SK-N-SH treated with all-trans-retinoic acid at 6 μM for 48 hours (cell line): ENCODE results near the gene C1orf159.

ENCODE experiments used
- ATAC-seq: fragments of 200-7000 bp; cut with Tn5 transposase; 3 replicates; pipeline ENCODE4 v1.9.1; 2020; ENCODE audit warnings: mild to moderate bottlenecking, moderate library complexity
- BACH2 ChIP-seq: fragments of 250-450 bp; sonication (Bioruptor Pico); IDR thresholded peaks from 2 replicates; pipeline ENCODE4 v1.9.0; 2021; ENCODE audit warnings: mild to moderate bottlenecking, borderline replicate concordance
- ESRRG ChIP-seq: fragments of 250-450 bp; sonication (Bioruptor Pico); IDR thresholded peaks from 2 replicates; pipeline ENCODE4 v1.6.1; 2021; ENCODE audit warnings: mild to moderate bottlenecking
- GLIS3 ChIP-seq: fragments of 250-450 bp; sonication (Bioruptor Pico); IDR thresholded peaks from 2 replicates; pipeline ENCODE4 v1.5.0; 2020; ENCODE audit warnings: mild to moderate bottlenecking, moderate library complexity
- ISL1 ChIP-seq: fragments of 250-450 bp; sonication (Bioruptor Pico); IDR thresholded peaks from 2 replicates; pipeline ENCODE4 v2.1.2; 2022; ENCODE audit warnings: mild to moderate bottlenecking, moderate library complexity
- OSR1 ChIP-seq: fragments of 250-450 bp; sonication (Bioruptor Pico); IDR thresholded peaks from 2 replicates; pipeline ENCODE4 v1.8.0; 2022; ENCODE audit warnings: moderate library complexity, mild to moderate bottlenecking, inconsistent platforms
- PPARA ChIP-seq: fragments of 250-450 bp; sonication (Bioruptor Pico); IDR thresholded peaks from 2 replicates; pipeline ENCODE4 v1.5.0; 2020; ENCODE audit warnings: mild to moderate bottlenecking, borderline replicate concordance
- SNAI2 ChIP-seq: fragments of 250-450 bp; sonication (Bioruptor Pico); IDR thresholded peaks from 2 replicates; pipeline ENCODE4 v1.5.0; 2020; ENCODE audit warnings: mild to moderate bottlenecking, moderate library complexity
- TCF4 ChIP-seq: fragments of 250-450 bp; sonication (Bioruptor Pico); IDR thresholded peaks from 2 replicates; pipeline ENCODE4 v1.8.0; 2021; ENCODE audit warnings: mild to moderate bottlenecking, moderate library complexity, borderline replicate concordance
- TOX ChIP-seq: fragments of 250-450 bp; sonication (Bioruptor Pico); IDR thresholded peaks from 2 replicates; pipeline ENCODE4 v1.8.0; 2021; ENCODE audit warnings: mild to moderate bottlenecking, moderate library complexity, borderline replicate concordance
- ZC3H10 ChIP-seq: fragments of 250-450 bp; sonication (Bioruptor Pico); IDR thresholded peaks from 2 replicates; pipeline ENCODE4 v1.5.1; 2021; ENCODE audit warnings: mild to moderate bottlenecking, moderate library complexity
- ZFP3 ChIP-seq: fragments of 250-450 bp; sonication (Bioruptor Pico); IDR thresholded peaks from 2 replicates; pipeline ENCODE4 v1.5.0; 2020; ENCODE audit warnings: mild to moderate bottlenecking, moderate library complexity
- ZFP30 ChIP-seq: fragments of 450-650 bp; formaldehyde crosslinking; IDR thresholded peaks from 2 replicates; pipeline ENCODE4 v1.5.0; 2022; ENCODE audit warnings: mild to moderate bottlenecking, moderate library complexity
- ZNF565 ChIP-seq: fragments of 450-650 bp; formaldehyde crosslinking; conservative IDR thresholded peaks from 2 replicates; pipeline ENCODE4 v1.5.0; 2020; ENCODE audit warnings: low read depth, mild to moderate bottlenecking, moderate library complexity
- ZNF70 ChIP-seq: fragments of 450-650 bp; formaldehyde crosslinking; IDR thresholded peaks from 2 replicates; pipeline ENCODE4 v1.5.0; 2020; ENCODE audit warnings: mild to moderate bottlenecking, moderate library complexity
- ZNF8 ChIP-seq: fragments of 450-650 bp; formaldehyde crosslinking; IDR thresholded peaks from 2 replicates; pipeline ENCODE4 v1.5.0; 2020; ENCODE audit warnings: mild to moderate bottlenecking, moderate library complexity
- TF ChIP-seq, protein P1 (sequence below): fragments of 250-450 bp; sonication (Bioruptor Pico); IDR thresholded peaks from 2 replicates; pipeline ENCODE4 v1.8.0; 2020; ENCODE audit warnings: mild to moderate bottlenecking, moderate library complexity, borderline replicate concordance
- TF ChIP-seq, protein P2 (sequence below): fragments of 250-450 bp; sonication (Bioruptor Pico); IDR thresholded peaks from 2 replicates; pipeline ENCODE4 v1.5.0; 2020; ENCODE audit warnings: mild to moderate bottlenecking, moderate library complexity
- TF ChIP-seq, protein P3 (sequence below): fragments of 250-450 bp; sonication (Bioruptor Pico); IDR thresholded peaks from 2 replicates; pipeline ENCODE4 v1.8.0; 2021; ENCODE audit warnings: low read depth, mild to moderate bottlenecking, moderate library complexity, borderline replicate concordance

C1orf159 gene

DNA sequence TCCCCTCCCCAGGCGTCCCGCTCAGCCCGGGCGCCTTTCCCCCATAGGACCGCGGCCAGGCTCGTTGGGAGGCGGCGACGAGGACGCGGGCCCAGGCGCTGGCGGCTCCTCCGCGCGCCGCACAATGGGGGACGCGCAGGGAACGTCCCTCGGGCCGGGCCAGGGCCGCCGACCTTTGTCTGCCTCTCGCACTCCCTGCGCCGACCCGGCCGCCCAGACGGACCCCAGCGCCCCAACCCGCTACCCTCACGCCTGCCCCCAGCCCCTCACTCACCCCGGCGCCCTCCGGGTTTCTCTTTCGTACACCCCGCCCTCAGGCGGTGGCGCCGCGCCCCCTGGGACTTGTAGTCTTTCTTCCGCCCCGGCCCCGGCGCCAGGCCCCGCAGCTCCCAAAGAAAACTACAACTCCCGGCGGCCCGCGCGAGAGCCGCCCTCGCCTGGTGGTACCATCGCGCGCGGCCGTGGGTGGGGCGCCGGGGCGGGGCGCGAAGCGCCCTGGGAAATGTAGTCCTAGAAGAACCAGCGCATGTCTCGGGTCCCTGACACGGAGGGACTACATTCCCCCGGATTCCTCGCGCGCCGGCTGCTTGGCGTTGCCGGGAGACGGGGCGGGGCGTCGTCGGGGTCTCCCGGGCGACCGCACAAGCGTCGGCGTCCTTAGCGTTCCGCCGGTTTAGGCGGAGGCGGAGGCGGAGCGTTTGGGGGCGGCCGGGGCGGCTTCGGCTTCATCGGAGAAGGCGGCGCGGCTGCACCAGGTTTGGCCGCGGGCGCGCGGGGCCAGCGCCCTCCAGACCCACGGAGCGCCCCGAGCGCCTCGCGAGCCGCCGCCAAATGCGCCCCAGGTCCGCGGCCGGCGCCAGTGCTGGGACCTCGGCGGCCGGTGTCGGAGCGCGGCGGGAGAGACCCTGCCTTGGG is at the start of gene C1orf159:
Gene C1orf159, minus strand, starts transcription at position 304 of the 915 bp plus-strand sequence. CDS start 24,546 bp downstream, outside the sequence.
- peak; percentile 96 for ATAC-seq
- TF ChIP-seq BACH2 (CRISPR knock-in tag) (no peak), ZC3H10 (CRISPR knock-in tag) (no peak), ZNF70 (CRISPR knock-in tag) (no peak), ZNF565 (CRISPR knock-in tag) (no peak), ISL1 (CRISPR knock-in tag) (no peak)
- TF ChIP-seq, protein P1, sequence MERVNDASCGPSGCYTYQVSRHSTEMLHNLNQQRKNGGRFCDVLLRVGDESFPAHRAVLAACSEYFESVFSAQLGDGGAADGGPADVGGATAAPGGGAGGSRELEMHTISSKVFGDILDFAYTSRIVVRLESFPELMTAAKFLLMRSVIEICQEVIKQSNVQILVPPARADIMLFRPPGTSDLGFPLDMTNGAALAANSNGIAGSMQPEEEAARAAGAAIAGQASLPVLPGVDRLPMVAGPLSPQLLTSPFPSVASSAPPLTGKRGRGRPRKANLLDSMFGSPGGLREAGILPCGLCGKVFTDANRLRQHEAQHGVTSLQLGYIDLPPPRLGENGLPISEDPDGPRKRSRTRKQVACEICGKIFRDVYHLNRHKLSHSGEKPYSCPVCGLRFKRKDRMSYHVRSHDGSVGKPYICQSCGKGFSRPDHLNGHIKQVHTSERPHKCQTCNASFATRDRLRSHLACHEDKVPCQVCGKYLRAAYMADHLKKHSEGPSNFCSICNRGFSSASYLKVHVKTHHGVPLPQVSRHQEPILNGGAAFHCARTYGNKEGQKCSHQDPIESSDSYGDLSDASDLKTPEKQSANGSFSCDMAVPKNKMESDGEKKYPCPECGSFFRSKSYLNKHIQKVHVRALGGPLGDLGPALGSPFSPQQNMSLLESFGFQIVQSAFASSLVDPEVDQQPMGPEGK, result no peak
- TF ChIP-seq, protein P2, sequence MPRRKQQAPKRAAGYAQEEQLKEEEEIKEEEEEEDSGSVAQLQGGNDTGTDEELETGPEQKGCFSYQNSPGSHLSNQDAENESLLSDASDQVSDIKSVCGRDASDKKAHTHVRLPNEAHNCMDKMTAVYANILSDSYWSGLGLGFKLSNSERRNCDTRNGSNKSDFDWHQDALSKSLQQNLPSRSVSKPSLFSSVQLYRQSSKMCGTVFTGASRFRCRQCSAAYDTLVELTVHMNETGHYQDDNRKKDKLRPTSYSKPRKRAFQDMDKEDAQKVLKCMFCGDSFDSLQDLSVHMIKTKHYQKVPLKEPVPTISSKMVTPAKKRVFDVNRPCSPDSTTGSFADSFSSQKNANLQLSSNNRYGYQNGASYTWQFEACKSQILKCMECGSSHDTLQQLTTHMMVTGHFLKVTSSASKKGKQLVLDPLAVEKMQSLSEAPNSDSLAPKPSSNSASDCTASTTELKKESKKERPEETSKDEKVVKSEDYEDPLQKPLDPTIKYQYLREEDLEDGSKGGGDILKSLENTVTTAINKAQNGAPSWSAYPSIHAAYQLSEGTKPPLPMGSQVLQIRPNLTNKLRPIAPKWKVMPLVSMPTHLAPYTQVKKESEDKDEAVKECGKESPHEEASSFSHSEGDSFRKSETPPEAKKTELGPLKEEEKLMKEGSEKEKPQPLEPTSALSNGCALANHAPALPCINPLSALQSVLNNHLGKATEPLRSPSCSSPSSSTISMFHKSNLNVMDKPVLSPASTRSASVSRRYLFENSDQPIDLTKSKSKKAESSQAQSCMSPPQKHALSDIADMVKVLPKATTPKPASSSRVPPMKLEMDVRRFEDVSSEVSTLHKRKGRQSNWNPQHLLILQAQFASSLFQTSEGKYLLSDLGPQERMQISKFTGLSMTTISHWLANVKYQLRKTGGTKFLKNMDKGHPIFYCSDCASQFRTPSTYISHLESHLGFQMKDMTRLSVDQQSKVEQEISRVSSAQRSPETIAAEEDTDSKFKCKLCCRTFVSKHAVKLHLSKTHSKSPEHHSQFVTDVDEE (CRISPR knock-in tag), result peak; percentile 91

DNA sequence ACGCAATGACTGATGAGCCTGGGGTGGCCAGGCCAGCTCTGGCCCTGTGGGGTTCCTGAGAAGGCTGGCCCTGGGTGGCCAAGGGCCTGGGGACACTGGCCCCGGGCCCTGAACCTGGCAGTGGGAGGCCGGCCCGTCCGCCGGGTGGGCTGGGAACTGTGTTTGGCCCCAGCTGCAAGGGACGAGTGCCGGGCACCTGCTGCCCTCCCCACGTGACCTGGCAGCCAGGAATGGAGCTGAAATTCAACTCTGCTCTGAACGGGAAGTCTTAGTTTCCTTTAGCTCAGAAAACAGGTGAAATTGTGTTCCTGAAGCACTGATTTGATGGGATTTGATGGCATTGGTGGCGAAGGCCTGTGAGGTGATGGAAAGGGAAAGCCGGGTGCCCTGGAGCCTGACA is 49.6 kb upstream of the C1orf159 start:
- no peak for ATAC-seq
- no peak for TF ChIP-seq TOX (CRISPR knock-in tag)

DNA sequence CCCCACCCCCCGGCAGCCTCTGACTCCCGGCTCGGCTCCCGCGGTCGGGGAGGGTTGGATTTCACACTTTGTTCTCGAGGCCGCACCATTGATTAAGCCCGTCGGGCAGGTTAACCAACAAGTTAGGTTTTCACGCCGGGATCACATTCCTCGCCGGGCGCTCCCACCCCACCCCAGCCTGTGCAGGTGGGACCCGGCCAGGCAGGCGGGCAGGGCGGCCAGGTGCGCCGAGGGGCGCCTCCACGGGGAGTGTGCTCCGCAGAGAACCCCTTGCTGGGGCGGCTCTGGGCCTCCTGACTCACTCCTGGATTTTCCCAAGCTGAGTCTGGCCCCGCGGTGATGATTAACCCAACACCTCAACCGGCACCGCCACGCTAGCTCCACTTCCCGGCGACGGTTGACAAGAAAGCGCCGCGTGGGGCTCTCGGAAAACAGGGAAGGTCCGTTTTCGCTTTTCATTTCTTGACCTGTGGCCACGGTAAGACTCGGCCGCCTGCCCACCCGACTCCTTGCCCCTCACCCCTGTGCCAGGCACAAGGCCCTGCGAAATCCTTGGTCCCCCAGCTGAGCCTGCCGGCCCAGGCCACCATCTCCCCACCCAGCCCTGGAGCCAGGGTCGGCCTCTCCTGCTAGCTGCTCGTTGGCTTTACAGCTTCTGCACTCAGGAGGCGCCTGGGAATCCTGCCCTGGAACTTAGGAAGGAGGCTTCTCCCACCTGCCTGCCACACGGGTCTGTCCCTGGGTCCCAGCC is 49.0 kb upstream of the C1orf159 start:
- ATAC-seq, result no peak
- no peak for TF ChIP-seq GLIS3 (CRISPR knock-in tag)
- TF ChIP-seq SNAI2 (CRISPR knock-in tag), result no peak
- no peak for TF ChIP-seq ISL1 (CRISPR knock-in tag)
- TF ChIP-seq PPARA (CRISPR knock-in tag), result no peak
- TF ChIP-seq TCF4 (CRISPR knock-in tag), result no peak
- TF ChIP-seq ESRRG (CRISPR knock-in tag), result no peak
- no peak for TF ChIP-seq ZFP3 (CRISPR knock-in tag)
- no peak for TF ChIP-seq ZNF565 (CRISPR knock-in tag)
- TF ChIP-seq TOX (CRISPR knock-in tag), result no peak
- no peak for TF ChIP-seq ZNF8 (CRISPR knock-in tag)

DNA sequence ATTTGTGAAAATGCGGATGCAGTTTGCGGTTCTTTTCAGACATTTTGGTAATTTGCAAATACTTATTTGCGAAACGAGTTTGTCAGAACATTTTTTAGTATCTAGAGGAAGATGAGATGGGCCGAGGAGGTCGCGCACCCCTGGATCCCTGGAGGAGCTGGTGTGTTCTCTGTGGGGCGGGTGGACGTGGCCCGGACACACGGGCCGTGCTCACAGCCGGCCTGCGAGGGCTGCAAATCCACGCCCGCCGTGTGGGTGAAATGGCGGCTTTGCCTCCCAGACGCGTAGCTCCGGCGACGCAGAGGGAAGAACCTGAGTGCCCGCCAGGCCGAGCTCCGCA is 48.4 kb upstream of the C1orf159 start:
- no peak for ATAC-seq
- TF ChIP-seq, protein P3, sequence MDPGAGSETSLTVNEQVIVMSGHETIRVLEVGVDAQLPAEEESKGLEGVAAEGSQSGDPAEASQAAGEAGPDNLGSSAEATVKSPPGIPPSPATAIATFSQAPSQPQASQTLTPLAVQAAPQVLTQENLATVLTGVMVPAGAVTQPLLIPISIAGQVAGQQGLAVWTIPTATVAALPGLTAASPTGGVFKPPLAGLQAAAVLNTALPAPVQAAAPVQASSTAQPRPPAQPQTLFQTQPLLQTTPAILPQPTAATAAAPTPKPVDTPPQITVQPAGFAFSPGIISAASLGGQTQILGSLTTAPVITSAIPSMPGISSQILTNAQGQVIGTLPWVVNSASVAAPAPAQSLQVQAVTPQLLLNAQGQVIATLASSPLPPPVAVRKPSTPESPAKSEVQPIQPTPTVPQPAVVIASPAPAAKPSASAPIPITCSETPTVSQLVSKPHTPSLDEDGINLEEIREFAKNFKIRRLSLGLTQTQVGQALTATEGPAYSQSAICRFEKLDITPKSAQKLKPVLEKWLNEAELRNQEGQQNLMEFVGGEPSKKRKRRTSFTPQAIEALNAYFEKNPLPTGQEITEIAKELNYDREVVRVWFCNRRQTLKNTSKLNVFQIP (CRISPR knock-in tag), result no peak
- no peak for TF ChIP-seq OSR1 (CRISPR knock-in tag)
- TF ChIP-seq ZFP3 (CRISPR knock-in tag), result no peak
- TF ChIP-seq, protein P2 (CRISPR knock-in tag), result no peak
- no peak for TF ChIP-seq TCF4 (CRISPR knock-in tag)
- TF ChIP-seq GLIS3 (CRISPR knock-in tag), result no peak
- no peak for TF ChIP-seq ZNF565 (CRISPR knock-in tag)
- TF ChIP-seq SNAI2 (CRISPR knock-in tag), result no peak
- TF ChIP-seq TOX (CRISPR knock-in tag), result no peak
- TF ChIP-seq ZNF8 (CRISPR knock-in tag), result no peak
- no peak for TF ChIP-seq ZFP30
- TF ChIP-seq, all 23 proteins: peak for 0
